Uterus (tissue), 2 donors: ENCODE measurements around the gene CRABP2.

Experiments
- POLR2A ChIP-seq, 2 donors: fragments of 450-650 bp; IDR thresholded peaks; one replicate each; pipeline ENCODE4 v1.6.1; 2016; ENCODE audit warnings: antibody characterized with exemption in 2 of 2, mild to moderate bottlenecking in 1 of 2, moderate library complexity in 1 of 2
- TF ChIP-seq, protein P1 (sequence below), 4 experiments: fragments of 200-600 bp in 2 of 4; fragments of 450-650 bp in 2 of 4; sonication (generic) in 2 of 4; IDR thresholded peaks; one replicate each; pipeline ENCODE4 v1.5.1; 2016 to 2019; ENCODE audit warnings: antibody characterized with exemption in 4 of 4, mild to moderate bottlenecking in 2 of 4, moderate library complexity in 1 of 4

DNA sequence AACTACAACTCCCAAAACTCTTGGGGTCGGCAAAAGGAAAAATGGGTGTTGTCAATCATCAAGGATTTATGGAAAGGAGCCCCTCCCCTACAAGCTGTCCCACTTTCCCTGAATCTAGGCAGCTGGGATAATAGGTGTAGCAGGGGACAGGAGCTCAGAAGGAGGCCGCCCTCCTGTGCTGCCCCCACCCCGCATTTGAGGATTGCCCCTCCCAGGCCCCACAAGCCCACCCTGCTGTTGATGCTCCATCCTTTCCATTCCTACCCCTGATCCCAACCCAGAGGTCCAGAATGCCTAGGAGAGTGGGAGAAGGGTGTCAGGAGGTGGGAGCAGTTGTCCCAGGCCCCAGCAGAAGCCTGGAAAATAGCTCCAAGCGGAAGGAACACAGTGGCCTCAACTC lies 37.4 kb upstream of the CRABP2 start:
- no peak for TF ChIP-seq POLR2A (IDR thresholded peaks at IDR 0.05)
- TF ChIP-seq, protein P1, sequence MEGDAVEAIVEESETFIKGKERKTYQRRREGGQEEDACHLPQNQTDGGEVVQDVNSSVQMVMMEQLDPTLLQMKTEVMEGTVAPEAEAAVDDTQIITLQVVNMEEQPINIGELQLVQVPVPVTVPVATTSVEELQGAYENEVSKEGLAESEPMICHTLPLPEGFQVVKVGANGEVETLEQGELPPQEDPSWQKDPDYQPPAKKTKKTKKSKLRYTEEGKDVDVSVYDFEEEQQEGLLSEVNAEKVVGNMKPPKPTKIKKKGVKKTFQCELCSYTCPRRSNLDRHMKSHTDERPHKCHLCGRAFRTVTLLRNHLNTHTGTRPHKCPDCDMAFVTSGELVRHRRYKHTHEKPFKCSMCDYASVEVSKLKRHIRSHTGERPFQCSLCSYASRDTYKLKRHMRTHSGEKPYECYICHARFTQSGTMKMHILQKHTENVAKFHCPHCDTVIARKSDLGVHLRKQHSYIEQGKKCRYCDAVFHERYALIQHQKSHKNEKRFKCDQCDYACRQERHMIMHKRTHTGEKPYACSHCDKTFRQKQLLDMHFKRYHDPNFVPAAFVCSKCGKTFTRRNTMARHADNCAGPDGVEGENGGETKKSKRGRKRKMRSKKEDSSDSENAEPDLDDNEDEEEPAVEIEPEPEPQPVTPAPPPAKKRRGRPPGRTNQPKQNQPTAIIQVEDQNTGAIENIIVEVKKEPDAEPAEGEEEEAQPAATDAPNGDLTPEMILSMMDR (IDR thresholded peaks at IDR 0.05), result no peak
